GM21737 (cell line): ENCODE results near the gene TMEM51.
"Not testable (repeated sequence)": the region's sequence is repeated elsewhere in the genome, so short reads cannot be mapped to it uniquely, and the experiment has no call there.

Source experiments
- ATAC-seq: cut with Tn5 transposase; IDR thresholded peaks from one replicate; pipeline ENCODE4 v1.9.1; 2021; ENCODE audit warnings: mild to moderate bottlenecking, moderate library complexity; ENCODE audit not compliant: unreplicated experiment

The TMEM51 gene

DNA sequence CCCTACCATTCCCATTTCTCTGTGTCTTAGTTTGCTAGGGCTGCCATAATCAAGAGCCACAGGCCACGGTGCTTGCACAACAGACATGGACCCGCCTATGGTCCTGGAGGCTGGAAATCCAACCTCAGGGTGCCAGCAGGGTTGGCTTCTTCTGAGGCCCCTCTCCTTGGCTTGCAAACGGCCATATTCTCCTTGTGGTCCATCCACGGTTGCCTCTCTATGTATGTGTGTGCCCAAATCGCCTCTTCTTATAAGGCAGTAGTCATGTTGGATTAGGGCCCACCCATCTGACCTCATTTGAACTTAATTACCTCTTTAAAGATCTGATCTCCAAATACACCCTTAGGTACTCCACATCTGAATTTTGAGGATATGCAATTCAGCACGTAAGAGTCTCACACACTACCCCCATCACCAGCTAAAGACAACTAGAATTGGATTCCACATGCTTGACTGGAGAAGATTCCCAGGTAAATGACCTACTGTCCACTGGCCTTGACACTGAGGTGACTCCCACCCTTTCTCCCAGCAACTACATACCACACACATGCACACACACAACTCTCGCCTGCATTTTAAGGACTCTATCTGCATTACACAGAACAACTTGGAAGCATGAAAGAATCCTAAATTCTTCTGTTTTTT is 28.3 kb upstream of the TMEM51 start:
- ATAC-seq, result no peak

DNA sequence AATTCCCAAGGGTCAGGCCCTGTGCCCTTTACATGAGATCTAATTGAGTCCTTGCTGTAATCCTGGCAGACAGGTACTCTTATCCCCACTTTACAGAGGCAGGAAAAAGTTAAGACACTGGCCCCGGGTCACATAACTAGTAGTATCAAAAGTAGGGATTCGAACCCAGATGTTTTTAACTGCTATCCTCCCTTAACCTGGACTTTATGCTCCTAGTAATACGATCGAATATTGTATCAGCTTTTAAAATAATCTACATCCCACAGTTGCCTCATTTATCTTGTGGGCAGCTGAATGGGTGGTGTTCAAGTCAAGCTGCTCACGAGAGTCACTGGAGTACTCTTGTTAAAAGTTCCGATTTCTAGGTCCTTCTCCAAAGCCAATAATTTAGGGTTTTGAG is 25.5 kb upstream of the TMEM51 start:
- ATAC-seq, result no peak

DNA sequence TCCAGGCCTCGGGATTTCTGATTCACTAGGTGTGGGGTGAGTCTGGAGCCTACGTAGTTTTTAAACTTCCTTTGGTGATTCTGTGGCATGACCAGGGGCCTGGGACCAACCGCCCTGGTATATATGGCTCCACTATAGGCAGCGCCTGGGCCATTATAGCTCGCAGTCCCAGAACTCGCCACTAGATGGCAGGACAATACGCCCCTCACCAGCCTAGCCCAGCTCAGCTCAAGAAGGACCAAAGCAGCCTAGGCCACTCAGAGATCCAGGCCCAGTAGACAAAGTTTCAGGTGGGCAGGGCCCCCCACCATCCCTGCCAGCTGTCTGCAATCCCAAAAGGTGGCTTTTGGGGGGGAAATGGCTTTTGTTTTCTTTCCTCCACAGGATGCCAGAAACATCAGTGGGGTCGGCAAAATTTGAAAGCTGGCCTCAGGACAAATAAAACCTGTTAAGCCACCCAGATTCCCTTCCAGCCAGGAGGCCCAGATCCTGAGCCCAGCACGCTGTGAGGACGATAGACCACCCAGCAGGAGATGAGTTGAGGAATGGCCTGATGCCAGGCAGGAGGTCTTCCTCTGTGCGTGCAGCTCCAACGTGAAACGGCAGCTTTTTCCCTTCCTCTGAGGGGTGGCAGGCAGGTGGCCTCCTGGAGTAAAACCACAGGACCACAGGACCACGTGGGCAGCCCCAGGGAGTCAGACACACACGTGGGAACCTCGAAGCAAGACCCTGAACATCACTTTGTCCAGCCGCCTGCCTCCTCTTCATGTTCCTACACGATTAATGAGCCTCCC is 24.8 kb upstream of the TMEM51 start:
- ATAC-seq, result no peak

DNA sequence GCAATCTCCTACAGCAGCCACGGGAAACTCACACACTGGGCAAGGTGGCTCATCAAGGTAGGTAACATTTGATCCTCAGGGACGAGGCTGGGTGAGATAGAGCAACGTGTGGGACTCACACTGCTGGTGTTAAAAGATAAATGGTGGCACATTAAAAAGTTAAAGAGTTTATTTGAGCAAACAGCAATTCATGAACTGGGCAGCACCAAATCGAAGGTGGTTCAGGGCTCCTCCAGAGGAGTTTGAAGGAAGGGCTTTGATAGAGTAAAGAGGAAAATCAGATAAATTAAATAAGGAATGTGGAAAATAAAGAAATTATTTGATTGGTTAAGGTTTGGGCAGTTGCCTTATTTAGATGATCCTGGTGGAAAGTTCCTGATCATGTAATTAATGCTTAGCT is 23.6 kb upstream of the TMEM51 start:
- ATAC-seq, result no peak

DNA sequence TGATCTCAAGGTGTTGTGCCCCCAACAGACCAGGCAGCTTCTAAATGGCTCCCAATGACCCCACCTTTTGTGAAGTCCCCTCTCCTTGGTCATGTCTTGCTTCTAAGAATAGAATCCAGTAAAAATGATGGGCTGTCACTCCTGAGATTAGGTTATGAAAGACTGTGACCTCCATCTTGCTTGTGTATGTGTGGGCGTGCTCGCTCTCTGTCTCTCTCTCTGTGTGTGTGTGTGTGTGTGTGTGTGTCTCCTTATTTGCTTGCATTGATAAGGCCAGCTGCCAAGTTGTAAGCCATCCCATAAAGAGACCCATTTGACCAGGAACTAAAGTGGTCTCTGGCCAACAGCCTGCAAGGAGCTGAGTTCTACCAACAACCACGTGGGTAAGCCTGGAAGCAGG is 22.9 kb upstream of the TMEM51 start:
- no peak for ATAC-seq

DNA sequence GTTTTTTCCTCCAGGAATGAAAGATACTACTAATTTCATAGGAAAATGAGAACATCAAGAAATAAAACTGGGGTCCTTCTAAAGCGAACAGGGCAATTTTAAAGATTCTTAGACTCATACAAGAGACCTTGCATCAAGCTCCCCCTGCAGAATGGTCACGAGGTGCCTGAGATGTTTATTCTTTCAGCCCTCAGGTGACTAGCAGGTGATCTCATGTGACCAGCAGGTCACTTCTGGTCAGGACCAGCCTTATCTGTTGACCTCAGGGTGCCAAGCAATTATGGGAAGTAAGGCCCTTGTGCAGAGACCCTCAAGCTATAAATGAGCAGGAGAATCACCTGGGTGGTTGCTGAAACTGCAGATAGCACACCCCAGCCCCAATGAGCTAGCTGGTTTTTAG is 20.6 kb upstream of the TMEM51 start:
- no peak for ATAC-seq

DNA sequence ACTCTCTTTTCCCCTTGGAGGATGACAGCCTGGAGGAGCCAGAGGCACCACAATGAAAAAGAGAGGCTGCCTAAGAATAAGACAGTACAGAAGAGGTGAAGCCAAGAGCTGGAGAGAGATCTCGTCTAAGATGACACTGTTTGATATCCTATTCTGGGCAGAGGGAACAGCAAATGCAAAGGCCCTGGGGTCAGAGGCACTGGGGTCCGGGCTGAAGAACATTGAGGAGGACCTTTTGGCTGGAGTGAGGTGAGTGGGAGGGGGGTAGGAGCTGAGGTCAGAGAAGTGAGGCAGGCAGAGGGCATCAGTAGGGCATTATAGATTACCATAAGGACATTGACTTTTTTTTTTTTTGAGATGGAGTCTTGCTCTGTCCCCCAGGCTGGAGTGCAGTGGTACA is 19.3 kb upstream of the TMEM51 start:
- ATAC-seq, result no peak

DNA sequence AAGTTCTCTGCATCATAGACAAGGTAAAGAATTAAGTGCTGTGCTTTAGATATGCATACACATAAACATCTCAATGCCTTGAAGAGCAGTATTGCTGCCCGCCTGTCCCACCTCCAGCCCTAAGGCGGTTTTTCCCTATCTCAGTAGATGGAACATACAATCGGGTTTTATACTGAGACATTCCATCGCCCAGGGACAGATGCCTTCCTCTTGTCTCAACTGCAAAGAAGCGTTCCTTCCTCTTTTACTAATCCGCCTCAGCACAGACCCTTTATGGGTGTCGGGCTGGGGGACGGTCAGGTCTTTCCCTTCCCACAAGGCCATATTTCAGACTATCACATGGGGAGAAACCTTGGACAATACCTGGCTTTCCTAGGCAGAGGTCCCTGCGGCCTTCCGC is 17.9 kb upstream of the TMEM51 start:
- not testable (repeated sequence) for ATAC-seq

DNA sequence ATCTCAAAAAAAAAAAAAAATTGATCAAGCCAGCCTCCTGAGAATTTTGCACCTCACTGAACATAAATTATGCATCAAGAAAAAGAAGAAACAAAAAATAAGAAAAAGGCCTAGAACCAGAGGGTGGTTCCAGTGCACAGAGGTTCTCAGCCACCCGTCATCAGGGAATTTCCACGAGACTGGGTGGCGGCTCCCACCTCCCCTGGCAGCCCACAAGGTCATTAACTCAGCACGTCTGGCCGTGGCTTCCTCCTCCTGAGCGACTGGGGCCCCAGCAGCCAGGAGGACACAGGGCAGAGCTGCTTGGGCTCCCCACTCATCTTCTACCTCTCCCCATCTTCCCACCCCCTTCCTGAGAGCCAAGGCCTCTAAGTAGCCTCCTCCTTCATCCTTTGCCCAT is 15.7 kb upstream of the TMEM51 start:
- no peak for ATAC-seq

DNA sequence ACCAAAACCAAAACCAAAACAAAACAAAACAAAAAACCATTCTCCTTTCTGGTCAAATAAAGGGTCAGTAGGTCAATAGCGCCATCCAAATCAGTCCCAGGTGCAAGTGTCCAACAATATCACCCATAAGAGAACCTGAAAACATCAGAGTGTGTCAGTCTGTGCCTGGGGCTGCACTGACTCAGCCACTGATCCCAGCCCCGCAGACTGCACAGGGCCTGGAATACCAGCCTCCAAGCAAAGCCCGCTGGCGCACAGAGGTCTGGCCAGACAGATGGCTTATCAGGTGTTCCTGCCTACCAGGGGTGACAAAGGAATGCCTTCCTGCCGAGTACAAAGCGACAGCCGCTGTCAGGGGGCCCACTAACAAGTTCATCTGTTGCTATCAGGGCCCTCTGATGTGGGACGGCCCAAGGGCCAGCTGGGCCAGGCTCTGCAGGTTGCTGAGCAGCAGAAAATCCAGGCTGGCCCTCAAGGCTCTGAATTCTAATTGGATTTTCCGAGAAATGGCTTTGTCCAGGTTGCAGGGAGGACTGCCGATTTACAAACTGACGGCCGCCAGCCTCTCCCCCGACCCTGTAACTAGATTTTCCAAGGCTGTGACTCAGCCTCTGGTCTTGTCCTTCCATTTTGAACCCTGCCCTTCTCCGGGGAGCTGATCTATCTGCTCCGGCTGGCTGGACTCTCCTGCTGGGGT is 13.7 kb upstream of the TMEM51 start:
- ATAC-seq, result no peak

DNA sequence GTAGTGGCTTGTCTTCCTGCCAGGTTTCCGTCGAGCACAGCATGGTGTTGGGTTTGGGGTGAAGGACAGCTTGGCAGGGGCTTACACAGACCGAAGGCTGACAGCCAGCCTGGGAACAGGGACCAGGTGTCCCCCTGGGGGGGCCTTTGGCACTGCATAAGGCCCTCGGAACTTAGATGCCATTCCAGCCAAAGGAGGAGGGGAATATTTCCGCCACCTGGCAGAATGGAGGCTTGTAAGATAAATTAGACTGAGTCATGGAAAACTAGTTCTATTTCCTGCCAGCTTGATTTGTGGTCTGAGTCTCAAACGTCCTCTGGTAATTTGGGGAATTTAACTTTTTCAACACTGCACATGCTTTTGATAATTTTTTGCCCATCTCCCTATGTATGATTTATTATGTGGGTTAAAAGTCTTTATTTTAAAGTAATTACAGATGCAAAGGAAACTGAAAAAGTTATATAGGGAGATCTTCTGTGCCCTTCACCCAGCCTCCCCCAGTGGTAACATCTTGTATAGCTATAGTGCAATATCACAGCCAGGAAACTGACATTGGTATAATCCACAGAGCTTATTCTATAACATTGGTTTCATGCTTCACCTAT is 11.5 kb upstream of the TMEM51 start:
- no peak for ATAC-seq

DNA sequence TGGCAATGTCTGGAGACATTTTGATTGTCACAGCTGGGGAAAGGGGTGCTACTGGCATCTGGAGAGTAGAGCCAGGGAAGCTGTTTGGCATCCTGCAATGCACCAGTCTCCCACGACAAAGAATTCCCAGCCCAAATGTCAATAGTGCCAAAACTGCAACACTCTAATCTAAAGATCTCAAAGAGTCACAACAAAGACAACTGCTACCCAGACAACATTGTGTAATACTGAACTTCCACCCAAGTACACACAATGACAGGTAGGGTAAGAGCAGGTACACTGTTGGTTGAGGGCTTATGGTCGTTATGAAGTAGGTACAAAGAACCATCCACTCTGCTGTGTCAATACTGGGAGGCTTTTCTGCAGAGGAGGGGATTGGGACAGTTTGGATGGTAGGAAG is 8.2 kb upstream of the TMEM51 start:
- no peak for ATAC-seq

DNA sequence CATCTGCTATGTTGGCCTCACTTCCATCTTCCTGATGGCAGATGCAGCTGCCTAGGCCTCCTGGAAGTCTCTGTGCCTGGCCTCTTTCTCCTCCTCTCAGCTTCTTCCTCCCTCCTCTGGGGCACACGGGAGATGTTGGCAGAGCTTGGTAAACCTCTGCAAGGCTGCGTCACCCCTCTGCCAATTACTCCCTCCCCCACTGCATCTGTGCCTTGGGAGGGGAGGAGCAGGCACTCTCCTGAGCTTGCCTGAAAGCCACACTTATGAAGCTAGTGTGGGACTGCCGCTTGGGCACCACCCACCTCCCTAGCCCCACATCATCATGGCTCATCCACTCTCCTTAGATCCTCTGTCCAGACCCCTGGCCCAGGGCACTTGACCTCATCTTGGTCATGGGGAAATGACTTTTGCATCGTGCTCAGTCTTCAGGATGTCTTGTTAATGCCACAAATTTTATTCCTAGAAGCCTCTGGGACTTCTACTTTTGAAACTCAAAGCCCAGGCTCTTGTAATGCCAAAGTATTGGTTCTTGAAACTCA is 7.3 kb upstream of the TMEM51 start:
- no peak for ATAC-seq

DNA sequence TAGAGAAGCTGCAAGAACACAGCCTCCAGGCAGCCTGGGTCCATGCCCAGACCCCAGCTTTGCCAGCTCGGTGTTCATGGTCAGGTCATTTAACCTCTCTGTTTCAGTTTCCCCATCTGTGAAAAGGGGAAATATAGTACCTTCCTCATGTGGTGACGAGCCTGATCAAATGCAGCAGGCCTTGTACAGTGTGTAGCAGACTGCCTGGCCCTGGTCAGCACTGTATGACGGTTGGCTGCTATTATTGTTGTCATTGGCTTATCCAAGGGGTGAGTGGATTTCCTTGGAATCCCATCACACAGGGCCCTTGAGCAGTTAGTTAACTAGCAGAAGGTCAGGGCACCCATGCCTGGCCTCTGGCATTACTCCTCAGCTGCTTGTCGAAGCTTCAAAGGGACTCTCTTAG is 6.6 kb upstream of the TMEM51 start:
- no peak for ATAC-seq

DNA sequence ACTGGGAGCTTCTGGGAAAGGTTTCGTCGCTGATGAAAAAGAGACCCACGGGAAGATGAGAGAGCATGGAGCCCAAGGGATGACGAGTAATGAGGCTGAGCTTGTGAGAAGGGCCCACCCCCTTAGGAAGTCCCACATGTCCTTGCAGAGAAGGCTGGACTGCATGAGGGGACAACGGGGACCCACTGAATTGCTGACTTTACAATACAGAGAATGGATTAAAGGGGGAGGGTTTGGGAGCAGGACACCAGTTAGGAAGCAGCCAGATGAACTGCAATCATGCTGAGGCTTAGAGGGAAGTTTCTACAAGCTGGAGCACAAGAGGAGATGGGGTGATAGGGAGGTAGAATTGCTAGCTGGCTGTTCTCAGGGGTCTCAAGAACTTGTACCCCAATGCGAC is 5.5 kb upstream of the TMEM51 start:
- ATAC-seq, result no peak

DNA sequence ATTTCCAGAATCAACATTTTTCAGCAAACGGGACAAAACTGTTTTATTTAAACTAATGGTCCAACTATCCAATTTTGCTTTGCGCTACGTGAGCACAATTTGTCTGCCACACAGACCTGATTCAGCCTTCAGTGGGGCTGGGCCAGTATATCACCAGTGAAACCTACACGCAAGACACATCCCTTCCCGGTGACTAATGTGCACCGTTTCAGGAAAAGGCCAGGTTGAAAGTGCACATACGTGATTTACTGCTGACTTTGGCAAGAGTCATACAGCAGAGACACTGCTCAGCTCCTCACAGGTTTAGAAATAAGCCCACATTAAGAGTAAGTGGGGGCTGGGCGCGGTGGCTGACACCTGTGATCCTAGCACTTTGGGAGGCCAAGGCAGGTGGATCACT is 5.1 kb upstream of the TMEM51 start:
- no peak for ATAC-seq

DNA sequence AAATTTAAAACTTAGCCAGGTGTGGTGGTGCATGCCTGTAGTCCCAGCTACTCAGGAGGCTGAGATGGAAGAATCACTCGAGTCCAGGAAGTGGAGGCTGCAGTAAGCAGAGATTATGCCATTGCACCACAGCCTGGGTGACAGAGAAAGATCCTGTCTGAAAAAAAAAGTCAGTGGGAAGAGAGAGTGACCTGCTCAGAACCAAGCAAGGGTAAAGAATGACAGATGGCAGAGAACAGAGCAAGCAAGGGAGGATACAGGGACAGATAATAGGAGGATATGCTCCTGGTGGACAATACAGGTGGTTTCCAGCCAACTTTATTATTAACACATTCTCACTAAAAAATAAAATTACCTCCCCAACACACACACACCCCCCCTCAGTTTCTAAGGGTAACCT is 4.6 kb upstream of the TMEM51 start:
- no peak for ATAC-seq

DNA sequence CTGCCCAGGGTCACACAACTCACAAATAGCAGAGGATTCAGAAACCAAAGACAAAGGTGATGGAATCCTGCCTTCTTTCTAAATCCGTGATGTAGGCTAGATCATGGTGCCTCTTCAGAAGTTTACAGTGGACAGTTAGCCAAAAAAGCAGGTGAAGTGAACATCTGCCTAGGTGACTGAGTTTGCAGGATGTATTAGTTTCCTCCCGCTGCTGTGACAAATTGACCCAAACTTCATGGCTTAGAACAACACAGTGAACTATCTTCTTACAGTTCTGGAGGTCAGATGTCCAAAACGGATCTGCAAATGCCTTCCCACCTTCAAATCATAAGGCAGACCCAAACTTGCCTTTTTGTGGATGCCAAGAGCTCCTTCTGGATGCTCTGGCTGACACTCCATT is 3.2 kb upstream of the TMEM51 start:
- ATAC-seq, result no peak

DNA sequence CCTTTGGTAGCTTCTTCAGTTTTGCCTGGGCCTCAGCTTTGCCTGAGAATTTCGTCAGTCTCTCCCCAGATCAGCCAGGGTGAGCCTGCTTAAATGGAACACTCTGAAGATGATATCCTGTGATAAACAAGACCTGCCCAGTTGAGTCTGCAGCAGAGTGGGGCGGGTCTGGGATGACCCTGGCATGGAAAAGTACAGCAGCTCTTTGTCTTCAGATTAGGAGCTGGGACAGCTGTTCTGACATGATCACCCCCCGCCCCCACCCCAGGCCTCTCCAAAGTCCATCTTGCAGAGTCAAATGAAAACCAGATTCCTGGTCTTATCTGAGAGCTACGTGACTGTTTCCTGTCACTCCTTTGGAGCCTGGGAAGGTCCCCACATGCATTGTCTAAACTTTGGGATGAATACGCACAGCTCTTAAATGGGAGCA is 2.2 kb upstream of the TMEM51 start:
- ATAC-seq, result no peak

DNA sequence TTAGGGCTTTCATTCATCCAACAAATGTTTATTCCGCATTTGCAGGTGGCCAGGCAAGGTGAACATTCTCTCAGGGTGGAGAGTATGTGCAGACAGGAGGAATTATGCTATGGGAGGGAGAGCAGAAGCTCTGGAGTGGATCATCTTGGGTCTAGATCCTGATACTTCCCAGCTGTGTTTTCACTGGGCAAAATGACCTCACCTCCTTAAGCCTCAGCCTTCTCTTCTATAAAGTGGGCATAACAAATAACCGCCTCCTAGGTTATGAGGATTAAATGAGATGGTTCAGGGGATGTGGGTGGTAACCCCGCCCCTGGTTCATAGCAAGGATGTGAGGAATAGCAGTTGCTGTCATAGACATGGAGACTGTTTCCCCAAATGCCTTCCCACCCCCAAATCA is 1.7 kb upstream of the TMEM51 start:
- ATAC-seq, result no peak
